ENCODE data around the gene ANKS6. TPM values are rescaled to one million over a fixed set of nuclear protein-coding genes. Genes with fewer than 3 reads are reported as not detected.

The ANKS6 gene
- total RNA-seq, 4 donors from 2014 or later = 18.3 to 35.9 (median 29.3) TPM

DNA sequence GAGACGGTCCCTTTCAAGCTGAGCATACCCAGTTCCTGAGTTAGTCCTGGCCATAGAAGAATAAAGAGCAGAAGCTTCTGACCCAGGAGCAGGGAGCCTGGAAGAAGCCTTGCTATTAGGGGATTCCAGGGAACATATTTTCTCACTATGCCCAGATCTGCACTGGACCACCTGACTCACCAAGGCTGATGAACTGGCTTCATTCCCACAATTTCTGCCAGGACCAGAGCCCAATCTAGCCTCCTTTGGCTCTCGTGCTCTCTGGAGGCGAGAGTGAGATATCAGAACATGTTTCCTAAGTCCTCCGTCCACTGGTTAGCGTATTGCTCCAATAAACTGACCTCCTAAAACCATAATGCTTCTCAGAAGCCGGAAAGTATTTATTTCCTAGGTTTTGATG is 97.5 kb downstream of the ANKS6 start:
- TF ChIP-seq POLR2A (IDR thresholded peaks at IDR 0.05) (no peak), POLR2AphosphoS5 (IDR thresholded peaks at IDR 0.05) (no peak), CTCF (IDR thresholded peaks at IDR 0.05) (no peak), EP300 (IDR thresholded peaks at IDR 0.05; ENCODE audit: low read depth) (no peak)
- Histone ChIP-seq H3K27me3 (peaks cover 28% of the 10 kb centered on the region), H3K9me3 (no peaks in the 10 kb centered on the region), H3K4me3 (no peak overlapping the region), H3K4me1 (no peaks in the 10 kb centered on the region), H3K36me3 (no peaks in the 10 kb centered on the region), H3K27ac (no peak overlapping the region)
- in situ Hi-C loops (cut with MboI; ENCODE audit: low pct_ligation_motif_present in 1 of 4, low pct_unique_long_range_greater_than_20kb in 1 of 4, low sequenced_read_pairs in 3 of 4) = loop anchor here in 1 of 4 donors (25.0 kb wide), 1 partner anchor 387 kb away; no protein-coding TSS in a partner anchor
- intact Hi-C loops (cut with DNase I; ENCODE audit: low total_unique reads) = no loop called here
- DNase-seq = no peak
- 60 to 81% methylated on average over 1 to 6 of the region's 6 CpGs for WGBS, 2 donors (ENCODE audit: low coverage in 1 of 2)

DNA sequence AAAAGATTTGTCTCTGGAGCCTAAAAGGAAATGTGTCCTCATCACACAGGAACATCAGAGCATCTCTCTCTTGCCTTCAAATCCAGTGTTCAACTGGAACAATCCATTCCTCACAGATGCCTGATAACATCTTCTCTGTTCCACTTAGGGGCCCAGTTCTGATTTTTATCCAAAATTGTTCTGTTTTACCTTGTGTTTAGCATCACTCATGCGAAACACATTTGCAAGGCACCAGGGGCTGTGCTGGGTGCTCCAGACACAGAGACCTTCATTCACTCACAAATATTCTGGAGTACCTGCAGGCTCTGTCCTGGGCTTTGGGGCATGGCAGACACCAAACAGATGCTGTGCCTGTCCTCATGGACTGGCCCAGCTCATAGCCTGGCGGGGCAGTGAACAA is 101.4 kb downstream of the ANKS6 start:
- no peaks in the 10 kb centered on the region for H3K4me1 ChIP-seq
- H3K36me3 ChIP-seq = no peaks in the 10 kb centered on the region
- no peak for TF ChIP-seq POLR2A (IDR thresholded peaks at IDR 0.05)
- TF ChIP-seq EP300 (IDR thresholded peaks at IDR 0.05; ENCODE audit: low read depth) = no peak
- no peak for TF ChIP-seq CTCF (IDR thresholded peaks at IDR 0.05)
- TF ChIP-seq POLR2AphosphoS5 (IDR thresholded peaks at IDR 0.05) = no peak
- DNase-seq = no peak
- intact Hi-C loops (cut with DNase I; ENCODE audit: low total_unique reads) (no loop called here), in situ Hi-C loops (cut with MboI; ENCODE audit: low pct_ligation_motif_present in 1 of 4, low pct_unique_long_range_greater_than_20kb in 1 of 4, low sequenced_read_pairs in 3 of 4) (loop anchor here in 1 of 4 donors (25.0 kb wide), 1 partner anchor 383 kb away; no protein-coding TSS in a partner anchor)
- H3K27me3 ChIP-seq = no peaks in the 10 kb centered on the region
- no peaks in the 10 kb centered on the region for H3K9me3 ChIP-seq
- H3K4me3 ChIP-seq = no peak overlapping the region
- 67 to 97% methylated on average over 1 to 2 of the region's 2 CpGs for WGBS, 2 donors (ENCODE audit: low coverage in 1 of 2)
- no peak overlapping the region for H3K27ac ChIP-seq

DNA sequence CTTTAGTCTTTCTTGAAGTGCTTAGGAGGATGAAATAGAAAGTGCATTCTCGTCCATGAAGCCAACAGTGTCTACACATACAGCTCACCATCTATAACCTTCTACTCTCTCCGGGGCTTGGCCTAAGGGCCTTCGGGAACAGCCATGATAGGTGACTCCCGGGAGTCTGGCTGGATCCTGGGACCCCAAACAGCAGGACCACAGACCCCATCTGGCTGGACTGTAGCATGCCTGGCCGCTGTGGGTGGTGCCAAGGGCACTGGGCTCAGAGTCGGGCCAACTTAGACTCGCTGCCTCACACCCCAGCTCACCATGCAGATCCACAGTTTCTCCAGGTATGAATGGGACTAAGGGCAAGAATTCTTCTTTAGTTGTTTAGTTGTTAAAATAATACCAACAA is 104.0 kb downstream of the ANKS6 start:
- intact Hi-C loops (cut with DNase I; ENCODE audit: low total_unique reads) = no loop called here
- TF ChIP-seq POLR2A (IDR thresholded peaks at IDR 0.05) (no peak), EP300 (IDR thresholded peaks at IDR 0.05; ENCODE audit: low read depth) (no peak), POLR2AphosphoS5 (IDR thresholded peaks at IDR 0.05) (no peak), CTCF (IDR thresholded peaks at IDR 0.05) (no peak)
- DNase-seq = no peak

GRCh38 chr9:98691890-98692289 is 104.5 kb downstream of the ANKS6 start:
- DNase-seq = no peak
- intact Hi-C loops (cut with DNase I; ENCODE audit: low total_unique reads) = no loop called here
- Histone ChIP-seq H3K36me3 (no peaks in the 10 kb centered on the region), H3K4me1 (no peaks in the 10 kb centered on the region), H3K27me3 (no peaks in the 10 kb centered on the region), H3K27ac (no peak overlapping the region), H3K9me3 (no peaks in the 10 kb centered on the region), H3K4me3 (no peak overlapping the region)
- TF ChIP-seq POLR2AphosphoS5 (IDR thresholded peaks at IDR 0.05) (no peak), POLR2A (IDR thresholded peaks at IDR 0.05) (no peak), EP300 (IDR thresholded peaks at IDR 0.05; ENCODE audit: low read depth) (no peak), CTCF (IDR thresholded peaks at IDR 0.05) (no peak)
- in situ Hi-C loops (cut with MboI; ENCODE audit: low pct_ligation_motif_present in 1 of 4, low pct_unique_long_range_greater_than_20kb in 1 of 4, low sequenced_read_pairs in 3 of 4) = loop anchor here in 1 of 4 donors (25.0 kb wide), 1 partner anchor 380 kb away; no protein-coding TSS in a partner anchor
- WGBS, 2 donors (ENCODE audit: low coverage in 1 of 2) = 92% methylated on average over 2 of the region's 3 CpGs; no CpG with 5 or more reads in 1 of the 2 donors

More for the DNA sequence above, 104.0 kb downstream of the ANKS6 start:
- H3K4me1 ChIP-seq = no peaks in the 10 kb centered on the region
- in situ Hi-C loops (cut with MboI; ENCODE audit: low pct_ligation_motif_present in 1 of 4, low pct_unique_long_range_greater_than_20kb in 1 of 4, low sequenced_read_pairs in 3 of 4) = loop anchor here in 1 of 4 donors (25.0 kb wide), 1 partner anchor 380 kb away; no protein-coding TSS in a partner anchor
- H3K27ac ChIP-seq = no peak overlapping the region
- H3K36me3 ChIP-seq = no peaks in the 10 kb centered on the region
- H3K27me3 ChIP-seq = no peaks in the 10 kb centered on the region
- WGBS, 2 donors (ENCODE audit: low coverage in 1 of 2) = 89% methylated on average over 7 of the region's 7 CpGs; no CpG with 5 or more reads in 1 of the 2 donors
- no peak overlapping the region for H3K4me3 ChIP-seq
- no peaks in the 10 kb centered on the region for H3K9me3 ChIP-seq

Measured in transverse colon (tissue), 4 donors.